Measurements from ENCODE around the gene EFL1.

Gene EFL1

DNA sequence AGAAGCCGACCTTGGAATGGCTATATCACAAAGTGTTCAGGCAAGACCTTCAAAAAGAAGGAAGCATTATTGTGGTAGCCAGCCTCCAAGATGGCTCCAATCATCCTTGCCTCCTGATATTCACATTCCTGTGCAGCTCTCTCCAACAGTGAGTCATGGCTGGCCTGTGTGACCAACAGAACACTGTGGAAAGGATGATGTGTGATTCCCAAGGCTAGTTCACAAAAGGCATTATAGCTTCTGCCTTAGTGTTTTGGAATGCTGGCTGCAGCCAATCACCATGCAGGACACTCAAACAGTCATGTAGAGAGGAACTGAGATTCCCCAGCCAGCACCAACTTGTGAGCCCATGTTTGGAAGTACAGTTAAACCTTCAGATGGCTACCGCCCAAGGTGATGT, 102.6 kb downstream of the EFL1 start:
- DNase-seq (ENCODE audit: low read depth in 2 of 2), result peak; percentile 99

DNA sequence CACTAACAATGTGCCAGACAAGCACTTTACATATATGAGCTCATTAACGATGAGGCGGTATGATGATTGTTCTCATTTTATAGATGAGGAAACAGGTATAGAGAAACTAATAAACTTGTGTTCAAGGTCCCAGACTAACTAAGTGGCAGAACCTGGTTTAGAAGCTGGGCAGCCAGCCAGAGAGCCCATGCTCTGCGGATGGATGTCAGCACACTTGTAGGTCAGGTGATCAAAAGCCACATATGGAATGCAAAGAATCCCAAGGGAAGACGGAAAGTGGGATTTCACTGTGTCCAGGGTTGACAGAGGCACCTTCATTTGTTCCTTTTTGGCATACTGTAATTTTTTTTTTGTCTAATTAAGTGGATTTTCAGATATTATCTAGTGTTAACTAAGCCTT, 103.7 kb downstream of the EFL1 start:
- no peak for DNase-seq (ENCODE audit: low read depth in 2 of 2)

DNA sequence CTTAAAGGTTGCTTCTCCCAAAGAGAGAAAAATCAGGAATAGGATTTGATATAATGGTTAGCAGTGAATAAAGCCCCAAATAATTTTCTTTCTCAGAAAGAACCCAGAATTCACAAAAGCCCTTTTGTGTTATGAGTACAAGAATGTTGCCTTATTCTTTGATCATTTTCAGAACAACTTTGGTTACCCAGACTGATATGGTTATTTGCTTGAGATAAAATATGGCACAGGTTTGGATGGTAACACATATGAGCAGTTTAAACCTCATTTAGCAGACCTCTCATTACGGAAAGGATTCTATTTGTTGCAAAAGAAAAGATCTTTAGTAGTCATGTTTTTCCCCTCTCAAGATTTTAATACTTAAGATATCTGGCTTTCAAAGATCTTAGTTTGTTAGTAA, 111.9 kb downstream of the EFL1 start:
- DNase-seq (ENCODE audit: low read depth in 2 of 2), result no peak

DNA sequence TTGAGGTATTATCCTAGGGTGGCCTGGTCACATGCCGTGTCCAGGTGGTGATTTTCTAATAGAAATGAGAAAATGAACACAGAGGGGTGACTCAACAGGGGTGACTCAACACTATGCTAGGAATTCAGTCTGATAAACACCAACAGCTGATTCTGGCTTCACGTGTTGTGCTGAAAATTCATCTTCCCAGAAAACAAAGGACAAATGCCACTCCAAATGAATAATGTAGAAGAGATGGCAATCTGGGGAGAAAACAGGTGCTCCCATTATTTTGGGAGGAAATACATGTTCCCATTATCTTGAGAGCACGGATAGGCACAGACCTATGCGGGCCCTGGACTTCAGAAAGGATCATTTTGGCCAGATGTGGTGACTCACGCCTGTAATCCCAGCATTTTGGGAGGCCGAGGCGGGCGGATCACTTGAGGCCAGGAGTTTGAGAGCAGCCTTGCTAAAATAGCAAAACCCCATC, 115.5 kb downstream of the EFL1 start:
- DNase-seq (ENCODE audit: low read depth in 2 of 2), result peak in 1 of 2 experiments; percentile 28

DNA sequence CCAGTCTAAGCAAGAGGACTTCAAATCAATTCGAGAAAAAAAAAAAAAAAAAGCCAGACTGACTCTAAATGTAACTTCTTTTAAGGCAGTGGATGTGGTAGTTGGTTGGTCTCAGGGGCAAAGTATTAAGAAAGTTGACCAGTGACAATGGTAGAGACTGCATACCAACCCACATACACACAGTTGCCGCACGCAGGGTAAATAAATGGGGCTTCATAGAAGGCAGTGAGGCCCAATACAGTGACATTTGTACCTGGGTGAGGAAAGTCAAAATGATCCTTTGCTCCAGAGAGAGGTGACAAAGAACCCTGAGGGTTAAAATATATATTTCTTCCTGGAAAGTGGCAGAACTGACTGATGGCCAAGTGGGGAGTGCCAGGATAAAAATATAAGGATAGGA, 116.0 kb downstream of the EFL1 start:
- no peak for DNase-seq (ENCODE audit: low read depth in 2 of 2)

DNA sequence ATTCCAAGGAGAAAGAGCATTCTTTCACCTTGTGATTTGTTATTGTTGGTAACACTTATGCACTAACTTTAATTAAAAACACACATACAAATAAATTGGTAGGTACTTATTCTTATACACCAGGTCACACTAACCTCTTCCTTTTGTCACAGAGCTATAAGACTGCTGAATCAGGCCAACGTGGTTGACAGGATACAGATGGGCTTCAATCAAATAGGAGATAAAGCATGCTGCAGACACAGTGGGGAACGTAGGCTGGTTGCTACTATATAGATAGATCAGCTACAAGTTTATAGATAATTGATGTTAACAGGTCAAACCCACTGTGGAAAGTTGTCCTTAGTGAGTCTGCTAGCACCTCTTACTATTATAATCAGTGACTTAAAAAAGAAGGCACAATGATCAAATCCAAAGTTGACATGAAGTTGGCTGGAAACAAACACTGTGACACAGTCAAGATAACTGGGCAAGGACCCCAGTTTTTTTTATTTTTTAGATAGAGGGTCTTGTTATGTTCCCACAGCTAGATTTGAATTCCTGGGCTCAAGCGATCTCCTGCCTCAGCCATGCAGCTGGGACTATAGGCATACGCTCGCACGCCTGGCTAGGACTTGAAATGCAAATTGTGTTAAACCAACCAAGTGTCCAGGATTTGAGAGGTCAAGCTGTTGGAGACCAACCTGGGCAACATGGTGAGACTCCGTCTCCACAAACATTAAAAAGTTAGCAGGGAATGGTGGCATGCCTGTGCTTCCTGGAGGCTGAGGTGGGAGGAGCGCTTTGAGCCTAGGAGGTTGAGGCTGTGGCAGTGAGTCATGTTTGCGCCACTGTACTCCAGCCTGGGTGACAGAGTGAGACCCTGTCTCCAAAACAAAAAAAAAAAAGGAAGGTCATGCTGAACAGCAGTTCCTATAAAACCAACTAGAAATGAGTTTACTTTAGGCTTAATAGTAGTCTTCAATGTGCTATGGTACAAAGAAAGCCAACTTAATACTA, 118.8 kb downstream of the EFL1 start:
- no peak for DNase-seq (ENCODE audit: low read depth in 2 of 2)

DNA sequence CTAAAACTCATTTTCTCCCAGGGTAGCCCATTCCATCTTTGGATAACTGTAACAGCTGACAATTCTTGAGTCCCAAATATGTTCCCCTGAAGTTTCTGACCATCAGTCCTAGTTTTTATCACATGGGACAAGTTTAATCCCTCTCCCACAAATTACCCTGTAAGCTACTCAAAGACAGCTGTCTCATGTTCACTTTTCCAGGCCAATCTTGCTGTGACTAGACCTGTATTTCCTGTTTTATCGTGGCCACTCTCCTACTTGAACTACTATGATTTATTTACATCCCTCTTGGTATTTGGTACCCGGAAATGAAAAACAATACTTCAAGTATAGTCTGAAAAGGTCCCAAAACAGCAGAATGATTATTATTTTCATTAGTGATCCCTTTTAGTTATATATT, 121.6 kb downstream of the EFL1 start:
- no peak for DNase-seq (ENCODE audit: low read depth in 2 of 2)

DNA sequence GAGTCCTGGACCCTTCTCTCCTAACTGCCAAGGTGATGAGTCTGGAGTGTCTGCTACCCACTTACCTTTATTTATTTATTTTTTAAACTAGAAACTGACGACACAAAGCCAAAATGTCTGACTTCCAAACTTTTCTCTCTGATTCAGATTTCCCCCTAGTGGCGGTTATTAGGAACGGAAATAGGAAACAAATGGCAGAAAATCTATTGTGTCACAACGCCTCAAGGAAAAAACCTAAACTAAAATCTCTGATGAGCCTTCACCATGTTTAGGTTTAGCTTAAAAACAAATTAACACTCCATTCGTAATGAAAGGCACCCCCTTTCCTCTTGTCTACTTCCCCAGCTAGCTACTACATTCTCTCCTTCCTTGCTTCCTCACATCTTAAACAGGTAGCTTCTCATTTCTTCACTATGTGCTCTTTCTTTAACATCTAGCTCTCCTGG, 122.7 kb downstream of the EFL1 start:
- peak in 1 of 2 experiments; percentile 44 for DNase-seq (ENCODE audit: low read depth in 2 of 2)

DNA sequence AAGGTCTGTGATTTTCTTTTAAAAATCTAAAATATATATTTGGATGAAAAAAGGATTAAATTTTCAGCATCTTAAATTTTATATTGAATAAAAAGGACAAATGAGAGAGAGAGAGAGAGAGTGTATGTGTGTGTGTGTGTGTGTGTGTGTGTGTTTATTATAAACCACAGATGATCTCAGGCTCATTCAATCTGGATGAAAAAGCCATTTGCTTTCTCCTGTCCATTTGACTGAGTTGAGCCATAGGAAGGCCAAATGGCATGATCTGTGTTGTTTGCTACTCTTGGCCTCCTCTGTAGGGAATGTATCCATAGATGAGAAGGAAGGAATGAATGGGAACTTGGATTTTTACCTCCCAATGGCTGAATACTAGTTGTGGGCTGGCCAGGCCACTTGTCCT, 124.2 kb downstream of the EFL1 start:
- DNase-seq (ENCODE audit: low read depth in 2 of 2), result no peak

DNA sequence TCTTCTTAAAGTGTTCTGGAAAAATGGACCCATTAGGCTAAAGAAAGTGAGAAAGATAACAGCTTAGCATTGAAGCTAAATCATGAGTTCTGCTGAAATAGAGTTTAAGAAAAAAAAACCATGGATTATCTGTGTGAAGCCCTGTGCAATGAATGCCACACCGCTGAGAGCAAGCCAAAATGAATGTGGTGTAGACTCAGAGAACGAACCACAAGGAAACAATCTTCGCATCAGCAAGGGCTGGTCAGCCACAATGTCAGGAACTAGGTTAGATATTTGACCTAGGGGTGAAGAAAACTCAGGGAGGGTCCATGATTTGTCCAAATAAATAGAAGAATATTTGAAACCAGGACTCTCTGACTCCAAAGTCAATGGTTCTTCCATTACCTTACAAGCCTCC, 125.3 kb downstream of the EFL1 start:
- DNase-seq (ENCODE audit: low read depth in 2 of 2), result no peak

DNA sequence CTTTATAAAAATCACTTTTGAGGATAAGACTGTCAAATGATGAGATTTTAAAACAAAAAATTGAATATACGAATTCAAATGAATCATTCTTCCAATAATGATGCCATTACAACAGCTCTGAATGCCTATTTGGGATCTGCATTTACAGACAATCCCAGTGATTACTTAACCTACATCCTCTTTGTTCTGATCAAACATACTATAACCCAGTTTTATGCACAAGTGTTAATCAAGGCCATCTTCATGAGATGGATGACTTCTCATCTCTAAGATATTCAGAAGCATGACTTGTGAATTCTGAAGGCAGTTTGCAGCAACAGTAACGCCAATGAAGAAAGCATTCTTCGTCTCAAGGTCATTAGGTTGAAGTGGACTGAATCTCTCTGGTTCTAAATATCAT, 126.4 kb downstream of the EFL1 start:
- DNase-seq (ENCODE audit: low read depth in 2 of 2), result no peak

DNA sequence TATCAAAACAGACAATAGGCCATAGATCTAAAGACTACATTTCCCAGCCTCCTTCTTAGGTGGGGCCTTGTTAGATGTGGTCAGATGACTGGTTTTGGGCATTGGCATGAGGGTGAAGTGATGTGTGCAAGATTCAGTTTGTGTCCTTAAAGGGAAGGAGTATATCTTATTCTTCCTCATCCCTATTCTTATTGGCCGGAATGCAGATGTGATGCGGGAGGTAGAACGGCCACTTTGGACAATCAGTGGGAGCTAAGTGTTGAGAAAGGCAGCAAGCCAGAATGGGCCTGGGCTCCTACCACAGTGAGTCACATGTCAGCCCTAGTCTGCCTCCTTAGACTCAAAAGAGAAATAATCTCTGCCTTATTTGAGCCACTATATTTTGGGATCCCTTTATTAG, 126.9 kb downstream of the EFL1 start:
- no peak for DNase-seq (ENCODE audit: low read depth in 2 of 2)

DNA sequence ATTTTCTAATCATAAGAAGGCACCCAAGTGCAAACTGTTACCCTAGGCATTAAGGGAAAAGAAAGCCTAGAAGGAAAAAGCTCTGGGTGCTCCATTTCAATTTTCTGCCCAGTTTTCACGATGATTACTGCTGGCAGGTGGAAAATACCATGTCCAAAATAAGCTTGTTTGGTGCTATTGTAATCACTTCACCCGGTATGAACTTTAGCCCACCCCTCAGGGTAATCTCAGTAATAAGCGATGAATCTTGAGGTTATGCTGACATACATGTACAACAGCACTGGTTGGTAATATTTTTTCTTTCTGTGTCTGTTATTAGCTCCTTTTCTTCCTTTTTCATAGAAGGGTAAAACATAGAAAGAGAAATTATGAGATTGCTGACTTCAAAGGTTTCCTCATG, 128.1 kb downstream of the EFL1 start:
- DNase-seq (ENCODE audit: low read depth in 2 of 2), result no peak

DNA sequence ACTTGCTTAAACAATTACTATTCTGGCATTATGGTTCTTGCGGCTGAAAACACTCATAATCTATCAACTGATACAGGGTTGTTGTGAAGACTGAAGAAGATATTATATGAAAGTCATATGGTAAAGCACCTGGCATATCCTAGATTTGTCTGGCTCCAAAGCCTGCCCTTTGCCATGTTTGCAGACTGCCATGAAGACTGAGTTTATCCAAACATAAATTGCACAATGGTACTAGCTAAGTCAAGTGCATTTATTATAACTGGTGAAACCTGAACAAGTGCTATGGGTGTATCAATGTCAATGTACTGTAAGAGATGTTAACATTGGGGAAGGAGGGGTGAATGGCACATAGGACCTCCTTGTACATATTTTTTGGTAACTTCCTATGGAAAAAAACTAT, 129.3 kb downstream of the EFL1 start:
- no peak for DNase-seq (ENCODE audit: low read depth in 2 of 2)

DNA sequence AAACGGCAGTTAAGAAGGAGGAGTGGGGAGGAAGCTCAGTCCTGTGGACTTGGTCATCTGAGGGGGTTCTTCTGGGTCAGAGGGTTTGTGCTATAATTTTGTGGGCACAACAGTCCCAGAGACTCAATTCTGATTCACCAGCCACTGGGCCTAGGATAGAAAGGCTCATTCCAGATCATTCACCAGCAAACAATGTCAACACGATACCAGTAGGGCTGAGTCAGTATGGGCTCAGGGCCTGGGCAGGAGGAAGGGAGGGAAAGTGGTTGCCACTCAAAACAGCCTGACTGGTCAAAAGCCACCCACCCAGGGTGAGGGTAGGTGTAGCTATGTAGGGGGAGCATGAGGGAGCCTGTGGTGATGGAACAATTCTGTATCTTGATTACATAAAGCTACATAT, 129.8 kb downstream of the EFL1 start:
- no peak for DNase-seq (ENCODE audit: low read depth in 2 of 2)

DNA sequence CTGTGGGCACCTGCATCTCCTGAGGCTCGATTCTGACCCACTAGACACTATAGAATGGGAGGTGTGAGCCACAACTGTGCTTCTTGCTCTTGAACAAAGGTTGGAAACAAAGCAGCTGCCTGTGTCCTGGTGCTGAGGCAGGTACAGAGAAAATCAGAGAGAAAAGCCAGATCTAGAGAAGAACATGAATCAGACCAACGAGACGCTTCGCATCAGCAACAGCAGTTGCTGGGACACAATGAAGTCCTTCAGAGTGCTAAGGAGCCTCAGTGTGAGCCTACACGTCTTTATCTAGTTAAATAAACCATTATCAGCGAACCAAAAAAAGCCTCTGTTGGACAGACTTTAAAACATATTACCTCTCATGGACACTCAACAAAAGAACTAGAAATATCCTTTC, 130.4 kb downstream of the EFL1 start:
- no peak for DNase-seq (ENCODE audit: low read depth in 2 of 2)

DNA sequence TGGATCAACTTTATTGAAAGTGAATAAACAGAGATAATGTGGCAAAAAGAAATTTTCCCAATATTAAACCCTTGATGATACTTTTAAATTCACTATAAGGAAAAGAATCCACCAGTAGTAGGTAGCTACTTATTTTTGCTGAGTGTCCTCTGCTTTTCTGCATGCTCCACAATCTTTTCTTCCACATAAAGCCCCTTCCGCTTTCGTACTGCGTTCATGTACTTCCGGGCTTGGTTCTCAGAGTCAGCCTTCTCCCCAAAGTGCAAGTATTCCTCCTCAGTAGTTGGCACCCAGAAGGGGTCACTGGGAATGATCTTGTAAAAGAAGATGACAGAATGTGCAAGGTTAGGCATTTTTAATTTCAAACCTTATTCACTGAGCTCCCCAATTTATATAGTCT, 132.3 kb downstream of the EFL1 start:
- no peak for DNase-seq (ENCODE audit: low read depth in 2 of 2)

DNA sequence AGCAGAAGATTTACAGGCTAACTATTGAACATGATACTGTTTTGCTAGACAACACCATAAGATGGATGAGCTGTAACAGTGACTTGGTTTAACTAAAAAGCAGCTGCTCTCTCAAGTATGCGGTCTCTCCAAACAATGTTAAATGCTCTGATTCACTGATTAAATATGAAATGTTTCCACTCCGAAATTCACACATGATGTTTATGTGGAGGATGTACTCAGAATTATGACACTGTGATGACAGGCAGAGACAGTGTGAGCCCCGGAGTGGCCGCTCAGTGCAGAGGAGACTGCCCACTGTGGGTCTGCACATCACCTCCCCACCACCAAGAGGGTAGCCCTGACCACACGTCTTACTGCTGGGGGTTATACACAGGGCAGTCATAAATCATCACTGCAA, 132.8 kb downstream of the EFL1 start:
- peak; percentile 92 to 94 for DNase-seq (ENCODE audit: low read depth in 2 of 2)

DNA sequence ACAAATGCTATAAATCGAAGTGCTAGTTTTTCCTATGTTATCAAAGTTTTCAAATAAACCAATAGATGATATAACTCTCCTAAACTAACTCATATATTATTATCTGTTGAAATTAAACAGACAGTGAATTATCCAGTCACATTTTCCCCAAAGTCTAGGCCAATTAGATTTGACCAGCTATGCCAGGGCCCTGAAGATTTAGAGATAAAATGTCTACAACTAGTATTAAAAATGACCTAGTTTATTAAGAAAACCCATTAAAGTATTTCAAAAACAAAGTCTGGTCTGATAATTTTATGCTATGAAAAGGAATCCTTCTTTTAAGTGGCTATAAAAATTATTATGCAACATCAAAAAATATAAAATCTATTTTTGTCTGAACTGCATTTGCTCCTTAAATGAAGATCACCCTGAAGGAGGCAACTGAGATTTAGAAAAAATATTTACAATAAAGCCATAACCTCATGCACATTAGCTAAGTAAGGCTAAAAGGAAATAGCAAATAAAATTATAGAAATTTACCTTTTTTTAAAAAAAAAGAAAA, 133.3 kb downstream of the EFL1 start:
- no peak for DNase-seq (ENCODE audit: low read depth in 2 of 2)

DNA sequence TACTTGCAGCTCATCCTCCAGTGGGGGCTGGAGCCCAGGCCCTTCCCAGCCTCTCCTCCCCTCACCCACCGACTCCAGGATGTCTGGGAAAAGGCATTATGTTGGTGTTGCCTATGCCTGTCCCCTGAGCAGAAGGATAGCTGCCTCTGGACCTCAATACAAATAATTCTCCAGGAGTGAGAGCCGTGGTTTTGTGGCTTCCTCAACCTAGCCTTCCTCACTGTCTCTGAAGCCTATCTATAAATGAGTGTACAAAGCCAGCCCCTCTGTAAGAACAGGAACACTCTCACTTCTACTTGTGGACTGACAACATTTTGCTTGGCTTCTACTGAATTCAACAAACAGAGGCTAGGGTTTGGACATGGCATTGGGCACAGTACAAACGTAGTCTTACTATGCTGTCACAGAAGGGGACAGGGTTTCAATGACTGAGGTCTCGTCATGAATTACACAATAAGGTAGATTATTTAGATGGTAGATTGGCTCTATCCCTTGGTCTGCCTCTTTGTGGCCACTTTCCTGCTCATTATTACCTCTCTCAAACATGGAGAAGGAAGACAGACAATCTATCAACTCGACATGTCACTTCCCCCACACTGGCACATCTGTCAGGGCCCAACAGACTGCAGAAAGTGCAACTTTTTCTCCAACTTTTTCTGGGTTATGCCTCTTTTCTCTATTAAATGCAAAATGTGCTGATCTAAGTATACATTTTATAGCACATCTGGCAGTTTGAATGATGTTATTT, 134.0 kb downstream of the EFL1 start:
- DNase-seq (ENCODE audit: low read depth in 2 of 2), result no peak

DNA sequence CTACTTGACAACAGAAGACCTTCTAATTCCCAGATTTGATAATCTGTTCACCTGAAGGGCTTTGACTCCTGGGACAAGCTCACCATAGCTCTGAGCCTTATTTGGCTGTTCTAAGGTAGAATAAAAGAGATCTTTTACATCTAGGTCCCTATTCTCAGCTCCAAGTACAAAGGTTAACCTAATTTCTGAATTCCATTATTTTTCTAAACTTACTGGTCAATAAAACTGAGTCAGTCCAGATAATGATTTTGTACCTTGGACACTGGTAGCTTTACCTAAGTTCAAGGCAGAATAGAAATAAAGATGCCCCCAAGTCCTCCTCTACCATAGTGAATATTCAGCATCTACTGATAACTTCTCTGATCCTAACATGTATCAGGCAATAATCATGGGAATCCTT, 135.0 kb downstream of the EFL1 start:
- no peak for DNase-seq (ENCODE audit: low read depth in 2 of 2)

DNA sequence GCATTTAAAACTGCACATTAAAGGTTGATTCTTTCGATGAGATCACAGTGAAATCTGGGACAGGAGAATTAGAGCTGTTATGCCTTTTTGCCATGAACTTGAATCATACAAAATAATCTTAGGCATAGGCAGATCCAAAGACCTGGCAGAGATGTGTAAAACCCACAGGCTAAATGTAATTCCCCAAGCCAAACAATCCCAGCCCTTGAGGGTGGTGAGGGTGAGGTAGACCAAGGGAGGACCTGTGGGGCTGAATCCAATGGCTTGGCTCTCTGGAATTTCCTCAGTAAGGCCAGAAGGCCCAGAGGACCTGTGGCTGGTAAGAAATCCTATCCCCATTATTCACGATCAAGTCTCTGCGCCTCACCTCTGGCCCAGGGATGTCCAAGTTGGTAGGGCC, 136.2 kb downstream of the EFL1 start:
- DNase-seq (ENCODE audit: low read depth in 2 of 2), result no peak
